NT2/D1 (cell line): ENCODE data around the gene PRPF6.

Source experiments
- SUZ12 ChIP-seq: IDR thresholded peaks from 2 replicates; pipeline ENCODE4 v1.6.1; 2011; ENCODE audit not compliant: insufficient read length, insufficient read depth; ENCODE audit errors: extremely low read depth
- YY1 ChIP-seq: IDR thresholded peaks from 2 replicates; pipeline ENCODE4 v1.6.1; 2011; ENCODE audit not compliant: insufficient read length, insufficient read depth
- ZNF274 ChIP-seq: IDR thresholded peaks from 2 replicates; pipeline ENCODE4 v1.6.1; 2011; ENCODE audit warnings: mild to moderate bottlenecking, low read depth, low read length

GRCh38 chr20:64050261-64051032 lies 69.5 kb downstream of the PRPF6 start:
- TF ChIP-seq ZNF274 (no peak), YY1 (no peak), SUZ12 (no peak)
